A204.1 (cell line): Measurements from ENCODE around the gene FKBP15.
"Not testable (repeated sequence)": the region's sequence is repeated elsewhere in the genome, so short reads cannot be mapped to it uniquely, and the experiment has no call there.

ENCODE experiments used
- FAIRE-seq: peaks from 2 replicates; lab custom pipeline; 2012; peaks lifted over from hg19 to GRCh38; lab: Jason Lieb, UNC

The FKBP15 gene

GRCh38 chr9:113149561-113149960, 71.5 kb downstream of the FKBP15 start:
- not testable (repeated sequence) for FAIRE-seq

- FAIRE-seq: no peak
Measured at GRCh38 chr9:113148781-113149510, 72.1 kb downstream of the FKBP15 start.

- FAIRE-seq: no peak
Measured at GRCh38 chr9:113148372-113148705, 72.7 kb downstream of the FKBP15 start.

- FAIRE-seq: no peak
Measured at GRCh38 chr9:113143432-113144227, 77.4 kb downstream of the FKBP15 start.

GRCh38 chr9:113140896-113141295, 80.2 kb downstream of the FKBP15 start:
- FAIRE-seq: not testable (repeated sequence)

GRCh38 chr9:113139953-113140352, 81.1 kb downstream of the FKBP15 start:
- FAIRE-seq: no peak

- no peak for FAIRE-seq
Measured at GRCh38 chr9:113139225-113139829, 81.8 kb downstream of the FKBP15 start.

- FAIRE-seq: no peak
Measured at GRCh38 chr9:113138760-113139159, 82.3 kb downstream of the FKBP15 start.

- FAIRE-seq: no peak
Measured at GRCh38 chr9:113137196-113138168, 83.6 kb downstream of the FKBP15 start.

GRCh38 chr9:113131689-113132151, 89.4 kb downstream of the FKBP15 start:
- no peak for FAIRE-seq

- FAIRE-seq: no peak
Measured at GRCh38 chr9:113129884-113130283, 91.2 kb downstream of the FKBP15 start.

- no peak for FAIRE-seq
Measured at GRCh38 chr9:113129466-113129865, 91.6 kb downstream of the FKBP15 start.

- FAIRE-seq: no peak
Measured at GRCh38 chr9:113125386-113126035, 95.6 kb downstream of the FKBP15 start.

- not testable (repeated sequence) for FAIRE-seq
Measured at GRCh38 chr9:113118829-113119228, 102.2 kb downstream of the FKBP15 start.
